Measurements from ENCODE around the gene UGT1A10. TPM values are rescaled to one million over a fixed set of nuclear protein-coding genes. Genes with fewer than 3 reads are reported as not detected.

The UGT1A10 gene
- total and polyA plus RNA-seq, 2 donors (not counting 3 experiments of a cell fraction or from before 2014, with no cell fraction given): not detected

- no peaks in the 10 kb centered on the region for H3K27me3 ChIP-seq (ENCODE audit: control insufficient read depth in 2 of 2, insufficient read depth in 2 of 2, low read length in 2 of 2)
- dilution Hi-C loops (cut with MboI; ENCODE audit: extremely low pct_ligation_motif_present, low sequenced_read_pairs) (no loop called here), intact Hi-C loops (cut with micrococcal nuclease) (no loop called here)
- peaks cover 17% of the 10 kb centered on the region for H3K4me1 ChIP-seq (ENCODE audit: control insufficient read depth, extremely low read depth, insufficient read depth, low read length)
- H3K4me2 ChIP-seq (ENCODE audit: insufficient read depth, low read length): no peak overlapping the region
- no peaks in the 10 kb centered on the region for H3K79me2 ChIP-seq (ENCODE audit: control insufficient read depth, insufficient read depth, low read length)
- no peak overlapping the region for H3K4me3 ChIP-seq (replicated peaks in 1 of 3; ENCODE audit: insufficient read depth in 1 of 3, low read depth in 1 of 3, low read length in 3 of 3)
- peak; percentile 45 for DNase-seq (ENCODE audit: low read depth, low spot score)
- no peaks in the 10 kb centered on the region for H3K9me3 ChIP-seq (replicated peaks; ENCODE audit: control insufficient read depth, insufficient read depth, low read length)
- no peaks in the 10 kb centered on the region for H3K36me3 ChIP-seq (ENCODE audit: control insufficient read depth in 2 of 2, extremely low read depth in 1 of 2, insufficient read depth in 2 of 2, low read length in 2 of 2)
- ChIA-PET POLR2A (no interaction called here), CTCF (interaction anchor here (1.5 kb wide), 1 partner anchor 21 kb away, joined by 4 read pairs; no protein-coding TSS in a partner anchor)
- BruUV-seq (replicated peaks): no TSS peak
- no peaks in the 10 kb centered on the region for H4K20me1 ChIP-seq (replicated peaks; ENCODE audit: control insufficient read depth, extremely low read depth, insufficient read depth, low read length)
- no peaks in the 10 kb centered on the region for H3K9me1 ChIP-seq (replicated peaks; ENCODE audit: control insufficient read depth, extremely low read depth, insufficient read depth, low read length)
- no peak overlapping the region for H2AFZ ChIP-seq (ENCODE audit: low read depth, low read length)
- H3K27ac ChIP-seq (ENCODE audit: insufficient read depth, low read depth, low read length): no peak overlapping the region
- H3K9ac ChIP-seq (replicated peaks; ENCODE audit: extremely low read depth, insufficient read depth, low read length): no peak overlapping the region
- no peak for FAIRE-seq
- TF ChIP-seq POLR2AphosphoS5 (IDR thresholded peaks at IDR 0.05; ENCODE audit: insufficient read depth, low read depth, low read length): no peak
- TF ChIP-seq, protein P1, sequence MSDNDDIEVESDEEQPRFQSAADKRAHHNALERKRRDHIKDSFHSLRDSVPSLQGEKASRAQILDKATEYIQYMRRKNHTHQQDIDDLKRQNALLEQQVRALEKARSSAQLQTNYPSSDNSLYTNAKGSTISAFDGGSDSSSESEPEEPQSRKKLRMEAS (IDR thresholded peaks at IDR 0.05; ENCODE audit: insufficient read depth, insufficient read length): no peak
- TF ChIP-seq GATA2 (IDR thresholded peaks at IDR 0.05; ENCODE audit: insufficient read depth, insufficient read length, low read depth, low read length): no peak
- TF ChIP-seq JUN (IDR thresholded peaks at IDR 0.05; ENCODE audit: borderline replicate concordance, insufficient read depth, insufficient read length, low read depth): no peak
- TF ChIP-seq EZH2 (IDR thresholded peaks at IDR 0.05; ENCODE audit: borderline replicate concordance, low read depth, low read length, severe bottlenecking): no peak
- TF ChIP-seq CTCF (IDR thresholded peaks at IDR 0.05; ENCODE audit: extremely low read depth in 1 of 2, insufficient read depth in 1 of 2, low read depth in 1 of 2, low read length in 2 of 2): no peak
- TF ChIP-seq POLR2A (IDR thresholded peaks at IDR 0.05; ENCODE audit: low read depth, low read length): no peak
- no peak for TF ChIP-seq FOS (IDR thresholded peaks at IDR 0.05; ENCODE audit: borderline replicate concordance, insufficient read depth, low read length)
- TF ChIP-seq MYC (IDR thresholded peaks at IDR 0.05; ENCODE audit: low read depth, low read length): no peak
Measured at GRCh38 chr2:233690444-233690843, 54.2 kb downstream of the UGT1A10 start.
